HG02970 (cell line): Measurements from ENCODE around the gene TSHZ1.
A peak's percentile ranks its signal among the peaks of the same experiment; 100 is the strongest.

Experiments used
- ATAC-seq: cut with Tn5 transposase; IDR thresholded peaks from one replicate; pipeline ENCODE4 v1.9.1; 2021; ENCODE audit warnings: mild to moderate bottlenecking, moderate library complexity, moderate number of reproducible peaks; ENCODE audit not compliant: unreplicated experiment, low FRiP score

TSHZ1 gene

DNA sequence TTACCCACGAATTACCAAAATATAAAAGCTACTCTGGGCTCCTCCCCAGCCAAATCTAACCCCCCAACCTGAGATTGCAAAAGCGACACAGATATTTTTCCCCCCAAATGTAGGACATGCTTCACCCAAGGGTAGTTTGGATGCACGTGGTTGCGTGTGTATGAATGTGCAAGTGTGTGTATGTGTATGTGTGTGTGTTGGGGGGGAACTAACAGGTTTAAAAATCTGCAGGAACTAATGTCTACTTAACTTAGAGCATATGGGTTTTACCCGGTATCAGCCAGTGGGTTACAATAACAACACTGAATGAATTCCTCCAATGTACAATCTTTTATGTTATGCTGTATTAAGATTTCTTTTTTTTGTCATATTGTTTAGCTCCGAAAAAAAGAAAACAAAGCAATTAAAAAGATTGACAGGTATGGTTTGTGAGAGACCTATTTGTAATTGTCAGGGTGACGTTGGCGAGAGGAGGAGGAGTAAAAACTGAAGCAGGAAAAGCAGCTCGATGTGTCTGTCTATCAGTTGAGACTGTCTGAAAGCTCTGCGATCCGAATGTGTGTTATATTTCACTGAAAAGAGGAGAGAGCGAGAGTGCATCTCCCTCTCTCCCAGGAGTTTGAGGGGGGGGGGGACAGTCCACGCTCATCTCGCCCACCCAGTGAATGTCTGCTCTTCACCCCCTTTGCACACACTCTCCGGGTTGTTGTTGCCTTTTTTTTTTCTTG, at the start of gene TSHZ1:
TSS of gene TSHZ1 (plus strand) at position 524 of the 728 bp plus-strand sequence. CDS start 1,080 bp downstream, outside the sequence.
- ATAC-seq, result no peak

DNA sequence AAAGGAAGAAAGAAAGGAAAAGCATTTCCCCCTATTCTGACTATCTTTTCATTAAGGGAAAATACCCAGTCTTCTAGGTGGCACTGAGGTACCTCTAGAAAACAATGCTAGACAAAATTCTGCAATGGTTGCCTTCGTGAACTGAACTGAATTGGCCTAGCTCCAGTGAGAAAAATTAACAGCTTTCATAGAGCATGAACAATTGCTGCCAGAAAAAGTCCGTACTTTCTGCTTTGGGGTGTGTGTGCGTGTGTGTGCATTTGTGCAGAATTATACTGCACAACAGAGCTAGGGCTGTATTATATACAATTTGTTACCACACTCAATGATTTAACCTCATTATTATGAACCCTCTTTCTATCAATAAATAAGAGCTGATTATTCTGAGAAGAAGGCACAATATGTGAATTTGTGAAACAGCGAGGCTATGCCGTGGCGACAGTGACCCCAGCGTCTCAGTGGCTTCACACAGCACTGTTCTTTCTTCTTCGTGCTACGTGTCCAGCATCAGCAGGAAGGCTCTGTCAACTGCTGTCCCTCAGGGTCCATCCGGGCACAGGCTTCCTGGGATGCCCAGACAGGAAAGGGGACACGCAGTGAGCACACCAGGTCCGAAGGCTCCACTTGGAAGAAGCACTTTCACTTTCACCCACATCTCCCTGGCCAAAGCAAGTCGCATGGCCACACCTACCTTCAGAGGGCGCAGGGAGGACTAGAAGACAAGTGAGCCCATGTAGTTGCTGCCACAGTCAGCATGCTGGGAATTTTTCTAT, 49.2 kb upstream of the TSHZ1 start:
- no peak for ATAC-seq

DNA sequence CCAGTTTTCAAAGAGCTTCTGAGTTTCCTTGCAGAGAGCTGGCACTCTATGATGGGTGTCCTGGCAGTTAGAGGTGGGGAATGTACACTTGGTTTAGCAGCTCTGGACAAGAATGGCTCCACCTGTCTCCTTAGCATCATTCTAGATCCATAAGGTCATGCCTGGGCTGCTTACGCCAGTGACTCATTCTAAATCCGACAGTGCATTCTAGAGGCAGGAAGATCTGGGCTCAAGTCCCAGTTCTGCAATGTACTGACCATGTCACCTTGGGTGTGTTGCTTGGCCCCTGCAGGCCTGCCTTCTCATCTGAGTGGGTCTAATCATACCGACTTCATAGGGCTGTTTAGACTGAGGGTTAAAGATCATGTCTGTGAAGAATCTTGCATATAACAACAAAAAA, 48.1 kb upstream of the TSHZ1 start:
- no peak for ATAC-seq

DNA sequence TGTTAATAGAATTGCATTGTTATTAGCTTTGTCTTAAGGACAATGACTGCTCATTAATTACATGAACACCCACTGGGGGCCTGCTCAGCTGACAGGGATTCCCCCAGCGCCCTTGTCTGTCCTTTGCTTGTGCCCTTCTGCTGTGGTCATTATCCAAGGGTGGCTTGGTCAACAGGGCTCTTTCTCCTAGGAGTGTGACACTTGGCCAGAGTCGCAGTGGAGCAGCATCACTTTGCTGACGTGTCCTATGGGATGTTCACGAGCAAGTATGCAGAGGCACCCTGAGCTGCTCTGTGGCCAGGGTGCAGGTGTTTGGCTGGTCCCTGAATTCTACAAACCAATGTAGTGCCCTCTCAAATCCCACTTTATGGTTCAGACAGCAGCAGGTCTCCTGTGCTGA, 47.6 kb upstream of the TSHZ1 start:
- no peak for ATAC-seq

- no peak for ATAC-seq
Observed at GRCh38 chr18:75163736-75164135, 46.9 kb upstream of the TSHZ1 start.

DNA sequence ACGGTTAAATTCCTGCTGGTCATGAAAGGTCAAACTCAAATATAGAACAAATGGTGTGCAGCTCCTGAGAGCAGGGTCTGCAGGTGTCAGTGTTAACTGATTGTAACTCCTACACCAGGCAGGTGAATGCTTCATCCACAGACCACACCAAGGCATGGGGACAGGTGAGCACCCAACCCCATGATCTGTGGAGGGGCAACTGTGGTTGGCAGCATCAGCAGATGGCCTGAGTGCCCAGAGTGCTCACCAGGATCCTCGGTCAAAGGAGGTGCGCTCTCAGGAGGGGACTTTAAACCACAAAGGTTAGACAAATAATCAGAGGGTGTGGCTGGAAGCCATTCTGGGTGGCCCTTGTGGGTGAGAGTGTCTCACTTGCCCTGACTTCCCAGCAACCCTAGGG, 46.1 kb upstream of the TSHZ1 start:
- ATAC-seq, result no peak

DNA sequence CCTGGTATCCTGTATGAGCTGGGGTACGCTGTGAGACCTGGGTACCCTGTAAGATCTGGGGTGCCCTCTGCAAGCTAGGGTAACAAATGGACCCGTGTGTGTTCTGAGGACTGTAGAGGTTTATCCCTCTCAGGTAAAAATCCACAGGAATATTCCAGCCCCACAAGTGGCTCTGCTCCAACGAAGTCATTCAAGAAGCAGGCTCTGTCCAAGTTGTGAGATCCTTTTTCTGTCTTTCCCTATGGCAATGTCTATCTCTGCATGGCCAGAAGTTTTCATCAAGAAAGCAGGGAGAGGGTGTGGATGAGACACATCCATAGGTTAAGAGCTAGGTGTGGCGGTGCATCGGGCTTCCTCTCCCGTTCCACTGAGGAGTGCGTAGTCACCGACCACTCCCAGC, 44.7 kb upstream of the TSHZ1 start:
- ATAC-seq, result no peak

DNA sequence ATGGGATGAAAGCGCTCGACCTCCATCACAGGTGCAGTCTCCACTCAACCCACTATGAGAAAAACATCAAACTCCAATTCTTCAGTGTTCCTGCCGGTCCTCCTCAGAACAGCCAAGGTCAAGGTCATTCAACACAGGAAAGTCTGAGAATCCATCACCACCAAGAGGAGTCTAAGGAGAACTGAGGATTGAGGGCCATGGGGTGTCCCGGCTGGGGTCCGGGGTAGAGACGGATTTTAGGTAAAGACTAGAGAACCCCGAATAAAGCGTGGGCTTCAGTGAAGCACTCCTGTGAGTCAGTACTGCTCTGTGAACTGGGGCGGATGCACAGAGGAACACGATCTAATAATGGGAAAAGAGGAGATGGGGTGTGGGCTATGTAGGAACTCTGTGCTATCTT, 43.5 kb upstream of the TSHZ1 start:
- ATAC-seq, result no peak

DNA sequence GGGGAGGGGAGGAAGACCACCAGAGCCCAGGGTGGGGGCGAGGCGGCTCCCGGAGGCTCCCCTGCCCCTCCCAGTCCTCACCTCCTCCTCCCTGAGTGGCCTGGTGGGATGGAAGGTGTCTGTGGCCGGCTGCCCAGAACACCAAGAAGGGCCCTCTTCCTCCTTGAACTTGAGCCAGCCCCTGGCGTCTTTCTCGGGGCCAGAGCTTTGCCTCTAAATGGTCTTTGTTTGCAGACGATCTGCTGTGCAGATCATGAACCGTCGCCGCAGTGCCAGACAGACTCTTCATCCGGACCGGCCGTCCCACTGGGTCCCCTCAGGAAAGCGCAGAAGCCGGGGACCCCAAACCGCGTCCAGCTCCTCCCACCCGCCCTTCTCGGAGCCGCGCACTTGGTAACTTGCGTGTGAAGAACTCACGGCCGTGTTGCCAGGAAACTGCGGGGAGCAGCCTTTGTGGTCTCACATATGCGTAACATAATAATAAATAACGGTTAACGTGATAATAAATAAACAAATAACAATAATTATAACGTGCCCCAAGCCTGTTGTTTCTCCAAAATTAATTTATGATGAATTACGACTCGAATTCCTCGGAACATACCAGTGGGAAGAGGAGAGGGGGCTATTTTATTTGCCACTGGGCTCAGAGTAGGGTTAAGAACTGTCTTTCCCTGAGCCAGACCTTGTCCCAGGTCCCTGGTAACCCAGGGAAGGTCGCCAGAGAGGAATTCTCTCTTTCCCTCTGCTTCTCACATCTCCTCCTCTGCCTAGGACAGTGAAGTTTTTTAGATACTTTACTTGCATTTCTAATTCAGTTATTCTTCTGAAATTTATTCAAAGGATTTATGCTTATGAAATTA, 42.6 kb upstream of the TSHZ1 start:
- ATAC-seq, result no peak

DNA sequence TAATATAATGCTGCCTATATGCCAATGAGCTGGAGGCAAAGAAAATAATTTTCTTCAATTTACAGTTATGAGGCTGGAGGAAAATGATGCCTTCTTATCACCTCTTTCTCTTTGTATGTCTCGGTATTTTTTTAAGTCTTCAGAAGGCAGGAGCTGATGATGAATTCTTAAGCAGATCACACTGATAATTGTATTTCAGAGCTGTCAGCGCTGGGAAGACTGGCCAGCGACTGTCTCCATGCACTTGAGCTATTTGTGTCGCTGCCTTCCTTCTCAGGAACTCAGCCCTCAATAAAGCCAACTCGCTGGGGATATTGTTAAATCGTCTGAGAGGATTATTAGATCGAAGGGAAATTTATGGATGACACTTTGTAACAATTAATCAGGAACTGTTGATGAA, 42.0 kb upstream of the TSHZ1 start:
- no peak for ATAC-seq

DNA sequence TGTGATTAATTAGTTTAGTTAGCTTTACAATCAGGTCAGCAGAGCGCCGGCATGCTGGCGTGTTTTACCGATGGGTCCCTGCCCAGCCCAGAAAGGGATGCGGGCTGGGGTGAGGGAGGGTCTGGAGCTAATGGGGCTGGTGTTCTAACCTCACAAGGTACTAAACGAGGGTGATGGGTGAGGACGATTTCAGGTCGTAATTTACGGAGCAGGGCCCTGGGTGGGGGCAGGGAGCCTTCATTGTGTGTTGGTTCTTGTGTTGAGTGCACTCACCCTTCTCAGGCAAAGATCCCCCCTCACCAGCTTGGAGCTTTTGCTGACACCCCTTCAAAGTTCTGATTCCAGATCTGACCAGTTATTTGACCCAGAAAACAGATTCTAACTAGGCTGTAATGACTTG, 41.2 kb upstream of the TSHZ1 start:
- ATAC-seq, result no peak

DNA sequence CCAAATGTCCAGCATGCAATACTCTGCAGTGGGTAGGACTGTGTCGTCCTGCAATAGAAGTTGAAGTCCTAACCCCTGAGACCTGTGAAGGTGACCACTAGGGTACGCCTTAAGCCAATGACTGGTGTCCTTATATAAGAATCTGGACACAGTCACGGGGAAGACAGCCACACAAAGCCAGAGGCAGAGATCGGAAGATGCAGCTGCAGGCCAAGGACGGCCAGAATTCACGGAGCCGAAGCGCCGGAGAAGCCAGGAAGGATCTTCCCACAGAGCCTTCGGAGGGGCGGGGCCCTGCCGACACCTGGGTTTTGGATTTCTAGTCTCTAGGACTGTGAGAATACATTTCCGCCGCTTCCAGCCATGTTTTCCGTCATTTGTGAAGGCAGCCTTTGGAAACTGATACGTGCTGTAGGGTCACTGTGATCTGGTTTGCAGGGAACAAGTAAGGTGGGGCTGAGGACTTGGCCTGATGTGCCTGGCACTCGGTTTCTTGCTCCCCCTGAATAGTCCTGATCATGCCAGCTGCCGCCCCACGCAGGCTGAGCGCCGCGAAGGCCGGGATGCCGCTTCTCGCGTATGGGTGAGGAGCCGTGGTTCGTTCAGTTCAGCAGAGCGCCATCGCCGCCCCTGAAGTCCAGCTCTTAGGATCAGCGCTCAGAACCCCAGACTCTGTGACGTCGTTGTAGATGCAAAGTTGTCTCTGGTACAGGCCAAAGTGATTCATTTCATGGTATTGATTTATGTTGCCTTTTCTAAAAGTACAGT, 40.4 kb upstream of the TSHZ1 start:
- ATAC-seq, result no peak

- no peak for ATAC-seq
Observed at GRCh38 chr18:75170916-75171315, 39.7 kb upstream of the TSHZ1 start.

GRCh38 chr18:75172299-75173124, 38.1 kb upstream of the TSHZ1 start:
- ATAC-seq, result no peak

GRCh38 chr18:75173125-75173432, 37.5 kb upstream of the TSHZ1 start:
- ATAC-seq, result peak; percentile 98

GRCh38 chr18:75173738-75174137, 36.9 kb upstream of the TSHZ1 start:
- no peak for ATAC-seq

GRCh38 chr18:75176849-75177248, 33.7 kb upstream of the TSHZ1 start:
- no peak for ATAC-seq

DNA sequence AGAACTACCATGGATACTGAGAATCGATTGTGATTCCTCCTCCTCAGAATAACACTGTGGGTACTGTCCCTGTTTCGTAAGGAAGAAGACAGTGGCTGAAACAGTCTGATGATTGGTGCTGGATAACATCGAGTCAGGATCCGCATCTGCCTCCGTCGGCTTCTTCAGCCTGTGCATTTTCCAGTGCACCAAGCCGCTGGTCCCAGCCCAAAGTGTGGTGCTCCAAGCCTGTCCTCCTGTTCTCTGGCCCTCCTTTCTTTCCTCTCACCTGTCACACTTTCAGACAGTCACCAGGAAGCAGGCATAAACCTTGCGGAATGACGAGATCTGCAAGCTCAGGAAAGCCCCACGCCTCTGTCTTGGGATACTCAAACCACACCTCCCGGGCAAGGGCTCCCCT, 32.2 kb upstream of the TSHZ1 start:
- ATAC-seq, result no peak

DNA sequence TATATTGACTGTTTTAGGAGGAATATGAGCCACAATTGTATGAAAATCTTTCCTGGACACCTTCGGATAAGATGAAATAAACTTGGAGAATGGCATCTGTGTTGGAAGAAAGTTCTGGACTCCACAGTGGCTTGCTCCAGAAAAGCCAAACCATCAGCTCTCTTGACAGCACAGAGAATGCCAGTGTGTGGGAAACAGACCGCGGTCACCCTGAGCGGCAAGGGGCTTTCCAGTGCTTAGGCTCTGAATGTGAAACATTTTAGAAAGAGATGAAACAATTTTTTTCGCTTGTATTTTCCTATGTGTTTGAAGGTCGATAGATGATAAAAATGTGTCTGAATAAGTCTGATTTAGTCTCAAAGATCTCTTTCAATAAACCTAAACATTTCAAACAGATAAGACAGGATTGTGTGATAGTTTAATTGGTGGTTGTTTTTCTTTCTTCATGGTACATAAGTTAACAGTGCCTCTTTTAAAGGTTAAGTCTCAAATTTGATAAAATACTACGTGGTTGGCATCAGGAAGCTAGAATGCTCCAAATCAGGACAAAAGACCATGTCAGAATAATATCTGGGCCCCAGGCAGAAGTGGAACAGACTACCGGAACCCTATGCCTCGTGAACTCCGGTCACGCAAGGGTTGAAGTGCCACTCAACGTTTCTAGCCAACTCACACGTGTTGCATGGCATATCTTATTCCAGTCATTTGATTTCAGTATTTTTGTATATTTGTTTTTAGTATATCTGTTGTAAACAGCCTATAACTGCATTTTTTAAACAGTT, 30.6 kb upstream of the TSHZ1 start:
- ATAC-seq, result no peak
